Uterus (tissue), 2 donors: ENCODE data around the gene THOC2.

ENCODE experiments used
- POLR2A ChIP-seq, 2 donors: fragments of 450-650 bp; IDR thresholded peaks; one replicate each; pipeline ENCODE4 v1.6.1; 2016; ENCODE audit warnings: antibody characterized with exemption in 2 of 2, mild to moderate bottlenecking in 1 of 2, moderate library complexity in 1 of 2
- TF ChIP-seq, protein P1 (sequence below), 4 experiments: fragments of 200-600 bp in 2 of 4; fragments of 450-650 bp in 2 of 4; sonication (generic) in 2 of 4; IDR thresholded peaks; one replicate each; pipeline ENCODE4 v1.5.1; 2016 to 2019; ENCODE audit warnings: antibody characterized with exemption in 4 of 4, mild to moderate bottlenecking in 2 of 4, moderate library complexity in 1 of 4

DNA sequence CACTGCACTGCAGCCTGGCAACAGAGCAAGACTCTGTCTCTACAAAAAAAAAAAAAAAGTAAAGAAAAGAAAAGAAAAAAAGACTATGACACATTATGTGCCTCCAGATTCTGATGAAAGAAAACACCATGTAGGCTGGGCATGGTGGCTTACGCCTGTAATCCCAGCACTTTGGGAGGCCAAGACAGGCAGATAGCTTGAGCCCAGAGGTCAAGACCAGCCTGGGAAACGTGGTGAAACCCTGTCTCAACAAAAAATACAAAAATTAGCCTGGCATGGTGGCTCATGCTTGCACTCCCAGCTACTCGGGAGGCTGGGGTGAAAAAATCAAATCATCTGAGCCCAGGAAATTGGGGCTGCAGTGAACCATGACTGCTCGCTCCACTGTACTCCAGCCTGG lies 19.4 kb downstream of the THOC2 start:
- no peak for TF ChIP-seq POLR2A (IDR thresholded peaks at IDR 0.05)
- TF ChIP-seq, protein P1, sequence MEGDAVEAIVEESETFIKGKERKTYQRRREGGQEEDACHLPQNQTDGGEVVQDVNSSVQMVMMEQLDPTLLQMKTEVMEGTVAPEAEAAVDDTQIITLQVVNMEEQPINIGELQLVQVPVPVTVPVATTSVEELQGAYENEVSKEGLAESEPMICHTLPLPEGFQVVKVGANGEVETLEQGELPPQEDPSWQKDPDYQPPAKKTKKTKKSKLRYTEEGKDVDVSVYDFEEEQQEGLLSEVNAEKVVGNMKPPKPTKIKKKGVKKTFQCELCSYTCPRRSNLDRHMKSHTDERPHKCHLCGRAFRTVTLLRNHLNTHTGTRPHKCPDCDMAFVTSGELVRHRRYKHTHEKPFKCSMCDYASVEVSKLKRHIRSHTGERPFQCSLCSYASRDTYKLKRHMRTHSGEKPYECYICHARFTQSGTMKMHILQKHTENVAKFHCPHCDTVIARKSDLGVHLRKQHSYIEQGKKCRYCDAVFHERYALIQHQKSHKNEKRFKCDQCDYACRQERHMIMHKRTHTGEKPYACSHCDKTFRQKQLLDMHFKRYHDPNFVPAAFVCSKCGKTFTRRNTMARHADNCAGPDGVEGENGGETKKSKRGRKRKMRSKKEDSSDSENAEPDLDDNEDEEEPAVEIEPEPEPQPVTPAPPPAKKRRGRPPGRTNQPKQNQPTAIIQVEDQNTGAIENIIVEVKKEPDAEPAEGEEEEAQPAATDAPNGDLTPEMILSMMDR (IDR thresholded peaks at IDR 0.05), result no peak
